ENCODE results near the gene FTO. TPM values are rescaled to one million over a fixed set of nuclear protein-coding genes. Genes with fewer than 3 reads are reported as not detected.

FTO gene
- total and polyA plus RNA-seq, 2 experiments from 2014 or later: 46.8 to 77.7 TPM

GRCh38 chr16:53855056-53855455 lies 151.1 kb downstream of the FTO start:
- TF ChIP-seq EZH2 (IDR thresholded peaks at IDR 0.05; ENCODE audit: borderline replicate concordance) (no peak), EZH2phosphoT487 (IDR thresholded peaks at IDR 0.05; ENCODE audit: low read depth, severe bottlenecking, unreplicated experiment) (no peak), CTCF (IDR thresholded peaks at IDR 0.05; ENCODE audit: poor library complexity) (no peak)
- Histone ChIP-seq H3K36me3 (replicated peaks; ENCODE audit: insufficient read depth, low read depth) (no peaks in the 10 kb centered on the region), H3K27ac (no peak overlapping the region)

GRCh38 chr16:53855511-53855910 lies 151.6 kb downstream of the FTO start:
- Histone ChIP-seq H3K9me3 (ENCODE audit: low read depth) (peaks cover 9% of the 10 kb centered on the region), H4K20me1 (ENCODE audit: insufficient read depth, poor library complexity, severe bottlenecking) (no peaks in the 10 kb centered on the region), H3K79me2 (no peaks in the 10 kb centered on the region), H3K4me3 (no peak overlapping the region), H2AFZ (no peak overlapping the region), H3K27ac (no peak overlapping the region), H3K36me3 (replicated peaks; ENCODE audit: insufficient read depth, low read depth) (no peaks in the 10 kb centered on the region), H3K27me3 (no peaks in the 10 kb centered on the region), H3K4me1 (ENCODE audit: insufficient read depth) (no peaks in the 10 kb centered on the region), H3K9me2 (replicated peaks; ENCODE audit: insufficient read depth) (no peaks in the 10 kb centered on the region), H3K4me2 (no peak overlapping the region)
- no peak for DNase-seq (ENCODE audit: low spot score)
- TF ChIP-seq EZH2 (IDR thresholded peaks at IDR 0.05; ENCODE audit: borderline replicate concordance) (no peak), EZH2phosphoT487 (IDR thresholded peaks at IDR 0.05; ENCODE audit: low read depth, severe bottlenecking, unreplicated experiment) (no peak), CTCF (IDR thresholded peaks at IDR 0.05; ENCODE audit: poor library complexity) (no peak)
- WGBS (ENCODE audit: low lambda C conversion rate, missing lambda C conversion rate): 73% methylated on average over 1 of the region's 1 CpG

More at GRCh38 chr16:53855056-53855455, 151.1 kb downstream of the FTO start:
- Histone ChIP-seq H4K20me1 (ENCODE audit: insufficient read depth, poor library complexity, severe bottlenecking) (no peaks in the 10 kb centered on the region), H3K4me1 (ENCODE audit: insufficient read depth) (no peaks in the 10 kb centered on the region), H3K9me2 (replicated peaks; ENCODE audit: insufficient read depth) (no peaks in the 10 kb centered on the region), H3K4me3 (no peak overlapping the region), H2AFZ (no peak overlapping the region), H3K27me3 (no peaks in the 10 kb centered on the region), H3K9me3 (ENCODE audit: low read depth) (peaks cover 9% of the 10 kb centered on the region), H3K79me2 (no peaks in the 10 kb centered on the region), H3K4me2 (no peak overlapping the region)
- DNase-seq (ENCODE audit: low spot score): no peak

GRCh38 chr16:53859995-53860540 lies 156.1 kb downstream of the FTO start:
- no peaks in the 10 kb centered on the region for H3K27me3 ChIP-seq
- no peaks in the 10 kb centered on the region for H3K4me1 ChIP-seq (ENCODE audit: insufficient read depth)
- WGBS (ENCODE audit: low lambda C conversion rate, missing lambda C conversion rate): 96% methylated on average over 2 of the region's 2 CpGs
- no peaks in the 10 kb centered on the region for H3K36me3 ChIP-seq (replicated peaks; ENCODE audit: insufficient read depth, low read depth)
- no peak overlapping the region for H2AFZ ChIP-seq
- H3K4me3 ChIP-seq: no peak overlapping the region
- H3K4me2 ChIP-seq: no peak overlapping the region
- H3K79me2 ChIP-seq: no peaks in the 10 kb centered on the region
- no peaks in the 10 kb centered on the region for H4K20me1 ChIP-seq (ENCODE audit: insufficient read depth, poor library complexity, severe bottlenecking)
- H3K9me2 ChIP-seq (replicated peaks; ENCODE audit: insufficient read depth): no peaks in the 10 kb centered on the region
- no peaks in the 10 kb centered on the region for H3K9me3 ChIP-seq (ENCODE audit: low read depth)
- no peak for TF ChIP-seq CTCF (IDR thresholded peaks at IDR 0.05; ENCODE audit: poor library complexity)
- no peak for TF ChIP-seq EZH2phosphoT487 (IDR thresholded peaks at IDR 0.05; ENCODE audit: low read depth, severe bottlenecking, unreplicated experiment)
- TF ChIP-seq EZH2 (IDR thresholded peaks at IDR 0.05; ENCODE audit: borderline replicate concordance): no peak
- DNase-seq (ENCODE audit: low spot score): no peak
- H3K27ac ChIP-seq: no peak overlapping the region

- Histone ChIP-seq H3K4me2 (no peak overlapping the region), H3K9me2 (replicated peaks; ENCODE audit: insufficient read depth) (no peaks in the 10 kb centered on the region), H3K27ac (no peak overlapping the region), H3K9me3 (ENCODE audit: low read depth) (no peaks in the 10 kb centered on the region), H2AFZ (no peak overlapping the region), H3K4me3 (no peak overlapping the region), H3K4me1 (ENCODE audit: insufficient read depth) (no peaks in the 10 kb centered on the region), H3K36me3 (replicated peaks; ENCODE audit: insufficient read depth, low read depth) (no peaks in the 10 kb centered on the region), H4K20me1 (ENCODE audit: insufficient read depth, poor library complexity, severe bottlenecking) (no peaks in the 10 kb centered on the region), H3K79me2 (no peaks in the 10 kb centered on the region), H3K27me3 (no peaks in the 10 kb centered on the region)
- 100% methylated on average over 2 of the region's 2 CpGs for whole genome bisulfite sequencing (ENCODE audit: low lambda C conversion rate, missing lambda C conversion rate)
- no peak for DNase-seq (ENCODE audit: low spot score)
- no peak for TF ChIP-seq EZH2phosphoT487 (IDR thresholded peaks at IDR 0.05; ENCODE audit: low read depth, severe bottlenecking, unreplicated experiment)
- TF ChIP-seq EZH2 (IDR thresholded peaks at IDR 0.05; ENCODE audit: borderline replicate concordance): no peak
- TF ChIP-seq CTCF (IDR thresholded peaks at IDR 0.05; ENCODE audit: poor library complexity): no peak
Measured at GRCh38 chr16:53863861-53864260, 159.9 kb downstream of the FTO start.

All from hepatocyte (in vitro differentiated cells).